OCI-LY7 (cell line): ENCODE data around the gene IKZF1.

Experiments used
- EZH2phosphoT487 ChIP-seq: fragments of 200-600 bp; sonication (generic); IDR thresholded peaks from 2 replicates; pipeline ENCODE4 v1.6.1; 2018; ENCODE audit warnings: low read depth, borderline replicate concordance, mild to moderate bottlenecking, mixed run types, antibody characterized with exemption, low read length, moderate library complexity, mixed read lengths
- TF ChIP-seq, protein P1 (sequence below): fragments of 200-600 bp; sonication (generic); conservative IDR thresholded peaks from 2 replicates; pipeline ENCODE4 v1.5.1; 2014; ENCODE audit warnings: mild to moderate bottlenecking, antibody characterized with exemption, low read length, moderate library complexity, mixed read lengths

DNA sequence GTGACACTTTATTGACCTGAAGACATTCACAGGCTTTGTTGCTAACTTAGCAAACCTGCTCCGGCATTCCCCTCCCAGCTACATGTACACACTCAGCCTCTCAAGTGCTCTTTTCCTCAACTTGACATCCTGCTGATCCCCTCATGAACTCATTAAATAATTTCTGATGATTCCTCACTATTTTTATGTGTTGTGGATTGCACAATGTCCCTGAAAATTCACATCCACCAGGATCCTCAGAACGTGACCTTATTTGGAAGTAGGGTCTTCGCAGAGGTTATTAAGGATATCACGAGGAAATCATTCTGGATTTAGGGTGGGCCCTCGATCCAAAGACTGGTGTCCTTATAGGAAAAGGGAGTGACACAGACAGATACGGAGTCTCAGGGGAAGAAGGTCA lies 118.3 kb downstream of the IKZF1 start:
- TF ChIP-seq, protein P1, sequence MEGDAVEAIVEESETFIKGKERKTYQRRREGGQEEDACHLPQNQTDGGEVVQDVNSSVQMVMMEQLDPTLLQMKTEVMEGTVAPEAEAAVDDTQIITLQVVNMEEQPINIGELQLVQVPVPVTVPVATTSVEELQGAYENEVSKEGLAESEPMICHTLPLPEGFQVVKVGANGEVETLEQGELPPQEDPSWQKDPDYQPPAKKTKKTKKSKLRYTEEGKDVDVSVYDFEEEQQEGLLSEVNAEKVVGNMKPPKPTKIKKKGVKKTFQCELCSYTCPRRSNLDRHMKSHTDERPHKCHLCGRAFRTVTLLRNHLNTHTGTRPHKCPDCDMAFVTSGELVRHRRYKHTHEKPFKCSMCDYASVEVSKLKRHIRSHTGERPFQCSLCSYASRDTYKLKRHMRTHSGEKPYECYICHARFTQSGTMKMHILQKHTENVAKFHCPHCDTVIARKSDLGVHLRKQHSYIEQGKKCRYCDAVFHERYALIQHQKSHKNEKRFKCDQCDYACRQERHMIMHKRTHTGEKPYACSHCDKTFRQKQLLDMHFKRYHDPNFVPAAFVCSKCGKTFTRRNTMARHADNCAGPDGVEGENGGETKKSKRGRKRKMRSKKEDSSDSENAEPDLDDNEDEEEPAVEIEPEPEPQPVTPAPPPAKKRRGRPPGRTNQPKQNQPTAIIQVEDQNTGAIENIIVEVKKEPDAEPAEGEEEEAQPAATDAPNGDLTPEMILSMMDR: no peak
- TF ChIP-seq EZH2phosphoT487: no peak
